CD8-positive, alpha-beta memory T cell (primary cell): ENCODE measurements around the gene PIGQ. TPM values are rescaled to one million over a fixed set of nuclear protein-coding genes. Genes with fewer than 3 reads are reported as not detected.

Experiments used
- CTCF ChIA-PET: fragments of 350-600 bp; sonication (Branson Sonifier 250); formaldehyde crosslinking; loops from one replicate; lab custom pipeline; 2021; ENCODE audit warnings: antibody characterized with exemption; lab: Charles Lee
- POLR2A ChIA-PET: fragments of 350-600 bp; sonication (Branson Sonifier 250); formaldehyde crosslinking; loops from one replicate; lab custom pipeline; 2021; ENCODE audit warnings: antibody characterized with exemption; lab: Charles Lee
- DNase-seq, 5 donors: peaks; one replicate each; pipeline versions ENCODE4 v3.0.0 to v3.0.0-alpha.2; 2020 to 2022; ENCODE audit warnings: mixed read lengths in 1 of 5
- H3K27ac ChIP-seq: one replicate; pipeline ENCODE4 v1.7.0; 2013; ENCODE audit warnings: low read depth, mild to moderate bottlenecking, low read length, moderate library complexity
- H3K27me3 ChIP-seq: 2 replicates; pipeline ENCODE4 v1.7.0; 2013; ENCODE audit warnings: low read length, mild to moderate bottlenecking; ENCODE audit not compliant: insufficient read depth, poor library complexity, severe bottlenecking
- H3K36me3 ChIP-seq: 2 replicates; pipeline ENCODE4 v1.7.0; 2013; ENCODE audit warnings: mild to moderate bottlenecking, low read length, moderate library complexity; ENCODE audit not compliant: insufficient read depth
- H3K4me1 ChIP-seq: 2 replicates; pipeline ENCODE4 v1.7.0; 2013; ENCODE audit warnings: mild to moderate bottlenecking, low read length, moderate library complexity; ENCODE audit not compliant: insufficient read depth
- H3K4me3 ChIP-seq: 2 replicates; pipeline ENCODE4 v1.7.0; 2013; ENCODE audit warnings: mild to moderate bottlenecking, low read length
- H3K9me3 ChIP-seq: 2 replicates; pipeline ENCODE4 v1.7.0; 2013; ENCODE audit warnings: mild to moderate bottlenecking, low read length
- H3K27ac Mint-ChIP-seq, 8 donors: one replicate each; pipeline ENCODE4 v1.8.0; 2020 to 2021; ENCODE audit warnings: mixed read lengths in 8 of 8, mild to moderate bottlenecking in 6 of 8, inconsistent platforms in 3 of 8, moderate library complexity in 3 of 8
- H3K27me3 Mint-ChIP-seq, 2 donors: one replicate each; pipeline ENCODE4 v1.8.0; 2020 to 2021; ENCODE audit warnings: mixed read lengths in 2 of 2, mild to moderate bottlenecking in 1 of 2, moderate library complexity in 1 of 2
- H3K36me3 Mint-ChIP-seq, 3 donors: one replicate each; pipeline ENCODE4 v1.8.0; 2020 to 2021; ENCODE audit warnings: mixed read lengths in 3 of 3, inconsistent platforms in 1 of 3, mild to moderate bottlenecking in 1 of 3
- H3K4me1 Mint-ChIP-seq, 3 donors: one replicate each; pipeline ENCODE4 v1.8.0; 2020 to 2021; ENCODE audit warnings: mixed read lengths in 3 of 3, inconsistent platforms in 1 of 3, mild to moderate bottlenecking in 1 of 3
- H3K4me3 Mint-ChIP-seq, 7 donors: one replicate each; pipeline ENCODE4 v1.8.0; 2020 to 2021; ENCODE audit warnings: mixed read lengths in 7 of 7, mild to moderate bottlenecking in 6 of 7, moderate library complexity in 4 of 7, inconsistent platforms in 2 of 7
- H3K9me3 Mint-ChIP-seq, 5 donors: one replicate each; pipeline ENCODE4 v1.8.0; 2020 to 2022; ENCODE audit warnings: mixed read lengths in 5 of 5, mild to moderate bottlenecking in 3 of 5, moderate library complexity in 2 of 5, inconsistent platforms in 1 of 5
- polyA plus RNA-seq: library from polyadenylated mRNA; unstranded; fragments of 300-500 nt; fragmentation: Illumina TruSeq; gene quantifications from one replicate; pipeline ENCODE4 v1.2.3, GENCODE V29; 2021
- total RNA-seq, 2 experiments: library from RNA; stranded (reverse); gene quantifications; one replicate each; pipeline ENCODE4 v1.2.3, GENCODE V29; 2021

PIGQ gene
- total and polyA plus RNA-seq, 3 experiments from 2014 or later, result 14.0 to 50.1 (median 47.4) TPM

GRCh38 chr16:598823-599739, 29.3 kb downstream of the PIGQ start:
- Mint-ChIP-seq H3K4me1 (peaks cover 17 to 29% (median 20%) of the 10 kb centered on the region in 3 donors), H3K9me3 (no peaks in the 10 kb centered on the region), H3K27ac (no peak overlapping the region), H3K36me3 (peaks cover 0 to 19% (median 0%) of the 10 kb centered on the region in 3 donors), H3K27me3 (no peaks in the 10 kb centered on the region), H3K4me3 (peak overlapping the region in 1 of 7 donors; percentile 48)
- POLR2A ChIA-PET, result no interaction called here
- DNase-seq, result no peak
- no peaks in the 10 kb centered on the region for H3K27me3 ChIP-seq
- CTCF ChIA-PET, result no interaction called here
- H3K9me3 ChIP-seq, result no peaks in the 10 kb centered on the region
- H3K36me3 ChIP-seq, result no peaks in the 10 kb centered on the region
- H3K4me1 ChIP-seq, result no peaks in the 10 kb centered on the region
- no peak overlapping the region for H3K27ac ChIP-seq
- no peak overlapping the region for H3K4me3 ChIP-seq

- Histone ChIP-seq H3K4me1 (no peaks in the 10 kb centered on the region), H3K9me3 (no peaks in the 10 kb centered on the region), H3K36me3 (no peaks in the 10 kb centered on the region), H3K27me3 (no peaks in the 10 kb centered on the region), H3K27ac (no peak overlapping the region), H3K4me3 (no peak overlapping the region)
- no peak overlapping the region for H3K27ac Mint-ChIP-seq
- H3K4me3 Mint-ChIP-seq, result no peak overlapping the region
- H3K27me3 Mint-ChIP-seq, result no peaks in the 10 kb centered on the region
- no peaks in the 10 kb centered on the region for H3K9me3 Mint-ChIP-seq
- peaks cover 11 to 20% (median 18%) of the 10 kb centered on the region in 3 donors for H3K4me1 Mint-ChIP-seq
- ChIA-PET CTCF (interaction anchor here (0.9 to 2.3 kb wide), 2 partner anchors 19 to 22 kb away, joined by 4 to 5 read pairs; no protein-coding TSS in a partner anchor), POLR2A (no interaction called here)
- DNase-seq, result no peak
- peaks cover 0 to 16% (median 0%) of the 10 kb centered on the region in 3 donors for H3K36me3 Mint-ChIP-seq
Measured at GRCh38 chr16:600781-601180, 31.0 kb downstream of the PIGQ start.

GRCh38 chr16:603933-604332, 34.2 kb downstream of the PIGQ start:
- Mint-ChIP-seq H3K27me3 (peaks cover 0 to 1% of the 10 kb centered on the region in 2 donors), H3K4me1 (peaks cover 11 to 15% (median 14%) of the 10 kb centered on the region in 3 donors), H3K27ac (peak overlapping the region in 1 of 8 donors; percentile 53), H3K4me3 (peak overlapping the region in 1 of 7 donors; percentile 65), H3K9me3 (no peaks in the 10 kb centered on the region), H3K36me3 (peaks cover 0 to 2% (median 0%) of the 10 kb centered on the region in 3 donors)
- Histone ChIP-seq H3K27ac (no peak overlapping the region), H3K4me1 (no peaks in the 10 kb centered on the region), H3K4me3 (no peak overlapping the region), H3K9me3 (no peaks in the 10 kb centered on the region), H3K36me3 (no peaks in the 10 kb centered on the region), H3K27me3 (no peaks in the 10 kb centered on the region)
- CTCF ChIA-PET, result no interaction called here
- DNase-seq, result no peak
- POLR2A ChIA-PET, result no interaction called here

GRCh38 chr16:606656-607307, 37.0 kb downstream of the PIGQ start:
- Mint-ChIP-seq H3K4me1 (peaks cover 15 to 22% (median 19%) of the 10 kb centered on the region in 3 donors), H3K27ac (no peak overlapping the region), H3K4me3 (no peak overlapping the region), H3K36me3 (peaks cover 0 to 1% (median 0%) of the 10 kb centered on the region in 3 donors), H3K9me3 (no peaks in the 10 kb centered on the region), H3K27me3 (peaks cover 0 to 1% of the 10 kb centered on the region in 2 donors)
- no peak overlapping the region for H3K4me3 ChIP-seq
- no peak overlapping the region for H3K27ac ChIP-seq
- no peaks in the 10 kb centered on the region for H3K27me3 ChIP-seq
- CTCF ChIA-PET, result no interaction called here
- no peak for DNase-seq
- POLR2A ChIA-PET, result no interaction called here
- H3K9me3 ChIP-seq, result no peaks in the 10 kb centered on the region
- no peaks in the 10 kb centered on the region for H3K36me3 ChIP-seq
- H3K4me1 ChIP-seq, result no peaks in the 10 kb centered on the region

- no peaks in the 10 kb centered on the region for H3K4me1 ChIP-seq
- ChIA-PET CTCF (no interaction called here), POLR2A (no interaction called here)
- no peak overlapping the region for H3K4me3 ChIP-seq
- Mint-ChIP-seq H3K27ac (peak overlapping the region in 1 of 8 donors; percentile 29), H3K4me1 (peaks cover 10 to 18% (median 15%) of the 10 kb centered on the region in 3 donors), H3K36me3 (peaks cover 0 to 1% (median 0%) of the 10 kb centered on the region in 3 donors), H3K27me3 (peaks cover 0 to 1% of the 10 kb centered on the region in 2 donors), H3K4me3 (no peak overlapping the region), H3K9me3 (no peaks in the 10 kb centered on the region)
- no peaks in the 10 kb centered on the region for H3K9me3 ChIP-seq
- no peaks in the 10 kb centered on the region for H3K27me3 ChIP-seq
- DNase-seq, result no peak
- H3K36me3 ChIP-seq, result no peaks in the 10 kb centered on the region
- no peak overlapping the region for H3K27ac ChIP-seq
Measured at GRCh38 chr16:608019-608418, 38.3 kb downstream of the PIGQ start.

- no peak overlapping the region for H3K27ac ChIP-seq
- CTCF ChIA-PET, result interaction anchor here (1.6 to 1.7 kb wide), 2 partner anchors 29 to 30 kb away, joined by 4 to 5 read pairs; no protein-coding TSS in a partner anchor
- no peak overlapping the region for H3K4me3 ChIP-seq
- POLR2A ChIA-PET, result no interaction called here
- Mint-ChIP-seq H3K27ac (peak overlapping the region in 1 of 8 donors; percentile 12), H3K9me3 (no peaks in the 10 kb centered on the region), H3K27me3 (peaks cover 0 to 1% of the 10 kb centered on the region in 2 donors), H3K4me3 (no peak overlapping the region), H3K36me3 (peaks cover 0 to 2% (median 0%) of the 10 kb centered on the region in 3 donors), H3K4me1 (peaks cover 3 to 10% (median 7%) of the 10 kb centered on the region in 3 donors)
- H3K27me3 ChIP-seq, result no peaks in the 10 kb centered on the region
- H3K36me3 ChIP-seq, result no peaks in the 10 kb centered on the region
- no peaks in the 10 kb centered on the region for H3K9me3 ChIP-seq
- H3K4me1 ChIP-seq, result no peaks in the 10 kb centered on the region
- DNase-seq, result no peak
Measured at GRCh38 chr16:609316-609715, 39.5 kb downstream of the PIGQ start.

- H3K9me3 ChIP-seq, result no peaks in the 10 kb centered on the region
- Mint-ChIP-seq H3K4me3 (no peak overlapping the region), H3K36me3 (peaks cover 0 to 5% (median 0%) of the 10 kb centered on the region in 3 donors), H3K4me1 (peaks cover 3 to 7% (median 7%) of the 10 kb centered on the region in 3 donors), H3K27ac (peak overlapping the region in 1 of 8 donors; percentile 65), H3K27me3 (peaks cover 0 to 1% of the 10 kb centered on the region in 2 donors), H3K9me3 (no peaks in the 10 kb centered on the region)
- CTCF ChIA-PET, result interaction anchor here (0.8 to 1.7 kb wide), 3 partner anchors 14 to 31 kb away, joined by 3 to 5 read pairs (median 4); no protein-coding TSS in a partner anchor
- no peaks in the 10 kb centered on the region for H3K4me1 ChIP-seq
- POLR2A ChIA-PET, result no interaction called here
- DNase-seq, result no peak
- no peak overlapping the region for H3K4me3 ChIP-seq
- no peak overlapping the region for H3K27ac ChIP-seq
- H3K27me3 ChIP-seq, result no peaks in the 10 kb centered on the region
- no peaks in the 10 kb centered on the region for H3K36me3 ChIP-seq
Measured at GRCh38 chr16:609984-610383, 40.2 kb downstream of the PIGQ start.
